NCI-H1092 (cell line): ENCODE data around the gene ECI1.

Experiments used
- DNase-seq: peaks from one replicate; lab custom pipeline; 2025; lab: John Stamatoyannopoulos, UW

The ECI1 gene, protein sequence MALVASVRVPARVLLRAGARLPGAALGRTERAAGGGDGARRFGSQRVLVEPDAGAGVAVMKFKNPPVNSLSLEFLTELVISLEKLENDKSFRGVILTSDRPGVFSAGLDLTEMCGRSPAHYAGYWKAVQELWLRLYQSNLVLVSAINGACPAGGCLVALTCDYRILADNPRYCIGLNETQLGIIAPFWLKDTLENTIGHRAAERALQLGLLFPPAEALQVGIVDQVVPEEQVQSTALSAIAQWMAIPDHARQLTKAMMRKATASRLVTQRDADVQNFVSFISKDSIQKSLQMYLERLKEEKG

DNA sequence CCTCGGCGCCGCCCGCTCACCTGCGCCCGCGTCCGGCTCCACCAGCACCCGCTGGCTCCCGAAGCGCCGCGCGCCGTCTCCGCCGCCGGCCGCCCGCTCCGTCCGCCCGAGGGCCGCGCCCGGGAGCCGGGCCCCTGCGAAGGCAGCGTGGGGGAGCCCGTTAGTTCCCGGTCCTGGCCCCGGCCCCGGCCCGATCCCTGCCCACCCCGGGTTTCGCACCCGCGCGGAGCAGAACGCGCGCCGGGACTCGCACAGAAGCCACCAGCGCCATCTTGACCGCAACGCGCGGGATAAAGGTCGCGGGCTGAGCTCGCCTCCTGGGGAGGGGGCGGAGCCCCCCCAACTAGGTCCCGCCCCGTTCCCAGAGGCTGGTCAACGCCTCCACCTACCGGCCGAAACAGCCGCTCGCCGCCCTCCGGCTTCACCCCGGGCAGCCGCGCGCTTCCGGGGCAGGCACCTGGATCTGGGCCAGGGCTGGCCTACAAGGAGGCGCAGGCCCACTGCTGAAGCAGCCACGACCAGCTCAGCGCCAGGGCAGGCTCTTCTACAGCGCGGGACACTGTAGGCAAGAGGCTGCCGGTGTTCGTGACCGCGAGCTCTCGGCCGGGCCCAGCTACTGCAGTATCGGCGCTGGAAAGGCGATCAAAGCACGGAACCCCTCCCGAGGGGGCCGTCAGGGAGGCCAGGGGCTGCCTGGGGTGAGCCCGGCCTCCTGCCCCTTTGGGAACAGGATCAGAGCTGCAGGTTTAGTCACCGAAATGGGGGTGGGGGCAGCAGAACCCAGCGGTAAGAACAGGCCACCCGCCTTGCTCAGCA, at the start of gene ECI1:
ECI1 (minus strand) TSS at position 292 of the 816 bp plus-strand sequence; CDS start at position 271, 21 bp downstream.
- DNase-seq, result peak; percentile 92

DNA sequence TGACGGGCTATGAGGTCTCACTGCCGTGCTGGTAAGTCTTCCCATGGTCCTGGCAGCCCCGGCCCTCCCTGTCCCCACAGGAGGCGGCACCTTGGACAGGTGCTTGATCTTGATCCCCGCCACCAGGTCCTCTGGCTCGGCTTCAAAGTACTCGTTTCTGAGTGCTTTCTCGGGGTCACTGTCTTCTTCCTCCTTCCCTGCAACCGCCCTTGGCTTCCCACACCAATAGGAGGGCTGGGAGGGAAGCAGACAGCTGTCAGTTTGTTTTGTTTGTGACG, 48.5 kb upstream of the ECI1 start:
- no peak for DNase-seq

DNA sequence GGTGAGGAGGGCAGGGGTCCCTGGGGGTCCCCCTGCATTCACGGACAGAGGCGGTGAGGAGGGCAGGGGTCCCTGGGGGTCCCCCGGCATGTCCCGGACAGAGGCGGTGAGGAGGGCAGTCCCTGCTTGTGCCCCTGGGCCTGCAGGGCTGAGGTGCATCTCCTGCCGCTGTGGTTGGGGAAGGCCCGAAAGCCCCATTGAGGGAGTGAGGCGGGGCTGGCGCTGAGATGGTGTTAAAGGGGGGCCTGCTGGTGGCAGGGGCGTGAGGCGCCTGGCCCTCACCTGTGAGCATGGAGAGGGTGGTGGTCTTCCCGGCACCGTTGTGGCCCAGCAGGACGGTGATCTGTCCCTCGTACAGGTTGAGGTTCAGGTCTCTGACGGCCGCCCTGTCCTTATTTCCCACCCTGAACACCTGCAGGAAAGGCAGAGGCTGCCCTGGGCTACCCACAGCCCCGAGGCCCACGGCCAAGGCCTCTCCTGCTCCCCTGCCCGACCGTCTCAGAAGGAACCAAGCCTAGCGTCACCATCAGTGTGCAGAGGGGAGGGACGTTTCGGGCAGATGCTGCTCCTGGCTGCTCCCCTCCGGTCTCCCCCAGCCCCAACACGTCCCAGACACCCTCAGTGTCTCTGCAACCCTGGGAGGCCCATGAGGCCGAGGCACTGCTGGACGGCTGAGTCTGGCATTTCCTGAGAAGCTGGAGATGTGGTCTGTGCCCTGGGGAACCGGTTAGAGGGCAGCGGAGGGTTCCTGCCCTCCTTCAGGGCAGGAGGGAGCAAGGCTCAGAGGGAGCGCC, 47.9 kb upstream of the ECI1 start:
- DNase-seq, result no peak

DNA sequence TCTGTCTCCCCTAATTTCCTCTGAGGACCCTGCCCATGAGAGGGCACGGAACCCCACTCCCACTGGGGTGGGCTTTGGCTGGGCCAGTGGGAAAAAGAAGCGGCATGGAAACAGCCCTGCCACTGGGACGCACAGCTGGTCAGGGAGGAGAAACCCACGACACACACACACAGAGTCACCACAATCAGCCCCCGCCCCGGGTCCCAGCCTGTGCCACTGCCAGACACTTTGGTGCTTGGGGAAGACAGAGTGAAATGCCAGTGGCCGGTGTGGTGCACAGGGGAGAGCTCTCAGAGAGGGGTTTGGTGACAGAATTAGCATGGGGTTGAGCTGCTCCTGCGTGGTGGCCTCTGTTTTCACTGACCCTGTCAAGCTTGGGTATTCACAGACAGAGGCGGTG, 47.2 kb upstream of the ECI1 start:
- DNase-seq, result no peak

DNA sequence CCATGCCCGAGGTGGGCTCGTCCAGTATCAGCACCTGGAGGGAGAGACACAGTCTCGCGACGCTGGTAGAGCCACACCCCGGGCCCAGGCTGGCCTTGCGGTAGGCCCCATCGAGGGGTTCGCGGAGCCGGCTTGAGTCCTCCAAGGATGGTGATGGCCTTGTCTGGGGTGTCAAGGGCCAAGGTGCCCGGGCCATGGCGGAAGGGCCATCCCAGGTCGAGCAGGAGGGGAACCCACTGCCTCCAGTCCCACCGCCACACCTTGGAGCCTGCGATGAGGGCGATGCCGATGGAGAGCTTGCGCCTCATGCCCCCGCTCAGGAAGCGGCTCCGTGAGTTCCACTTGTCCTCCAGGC, 46.1 kb upstream of the ECI1 start:
- DNase-seq, result no peak

DNA sequence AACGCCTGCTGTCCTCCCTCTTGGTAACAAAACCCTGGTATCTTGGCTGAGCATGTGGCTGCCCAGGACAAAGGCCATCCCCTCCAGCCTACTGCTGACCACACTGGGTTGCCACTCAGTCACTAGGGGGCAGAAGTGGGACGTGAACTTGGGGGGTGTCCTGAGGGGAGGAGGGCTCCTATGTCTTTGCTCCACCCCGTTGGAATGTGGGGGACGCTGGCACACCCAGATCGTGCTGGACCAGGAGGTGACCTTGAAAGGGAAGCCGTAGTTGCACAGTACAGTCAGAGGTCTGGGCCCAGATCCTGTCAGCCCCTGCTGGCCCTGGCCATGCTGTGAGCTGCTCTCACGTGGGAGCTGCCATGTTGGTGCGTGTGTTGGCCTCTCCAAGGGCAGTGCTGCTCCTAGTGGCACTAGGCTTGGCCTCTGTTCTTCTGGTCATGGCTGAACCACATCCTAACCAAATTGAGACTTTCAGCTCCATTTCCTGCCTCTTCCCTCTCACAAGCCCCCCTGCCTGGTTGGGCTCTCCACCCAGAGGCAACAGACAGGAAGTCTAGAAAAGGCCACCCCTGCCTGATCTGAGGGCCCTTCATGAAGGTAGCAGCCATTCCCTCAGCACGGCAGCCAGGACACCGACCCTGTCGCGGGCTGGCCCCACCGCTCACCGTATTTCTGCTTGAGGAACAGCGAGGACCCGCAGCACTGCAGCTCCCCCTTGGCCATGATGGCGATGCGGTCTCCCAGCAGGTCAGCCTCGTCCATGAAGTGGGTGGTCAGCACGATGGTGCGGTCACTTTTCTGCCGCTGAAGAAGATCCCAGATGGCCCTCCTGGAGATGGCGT, 45.5 kb upstream of the ECI1 start:
- peak; percentile 12 for DNase-seq

DNA sequence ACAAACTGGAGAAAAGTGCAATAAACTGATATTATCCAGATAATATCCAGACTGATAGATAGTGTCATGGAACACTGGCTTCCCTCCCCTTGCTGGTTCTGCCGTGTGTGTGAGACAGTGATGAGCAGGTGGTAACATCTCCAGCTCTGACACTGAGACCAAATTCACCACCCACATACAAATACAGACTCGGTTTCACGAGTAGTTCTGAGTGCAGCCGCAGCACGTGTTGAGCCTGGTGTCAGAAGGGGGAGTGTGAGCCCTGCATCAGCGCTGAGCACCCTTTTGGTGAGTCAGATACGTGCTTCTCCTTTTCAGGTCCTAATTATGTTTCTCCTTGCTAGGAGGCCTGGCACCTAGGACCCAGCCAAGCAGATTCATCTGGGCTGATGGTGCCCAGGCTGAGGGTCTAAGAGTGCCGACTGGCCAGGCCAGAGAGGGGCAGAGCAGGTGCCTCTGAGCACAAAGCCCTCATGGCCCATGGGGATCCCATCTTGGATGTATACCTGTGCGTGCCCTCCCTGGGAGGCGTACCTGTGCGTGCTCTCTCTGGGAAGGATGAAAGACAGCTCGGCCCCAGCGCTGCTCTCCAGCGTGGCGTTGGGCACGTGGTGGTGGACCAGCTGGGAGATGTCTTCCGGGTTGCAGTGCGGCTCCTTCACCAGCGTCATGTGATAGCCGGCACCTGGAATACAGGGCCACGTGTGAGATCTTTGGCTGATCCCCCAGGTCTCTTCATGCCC, 43.8 kb upstream of the ECI1 start:
- DNase-seq, result no peak

DNA sequence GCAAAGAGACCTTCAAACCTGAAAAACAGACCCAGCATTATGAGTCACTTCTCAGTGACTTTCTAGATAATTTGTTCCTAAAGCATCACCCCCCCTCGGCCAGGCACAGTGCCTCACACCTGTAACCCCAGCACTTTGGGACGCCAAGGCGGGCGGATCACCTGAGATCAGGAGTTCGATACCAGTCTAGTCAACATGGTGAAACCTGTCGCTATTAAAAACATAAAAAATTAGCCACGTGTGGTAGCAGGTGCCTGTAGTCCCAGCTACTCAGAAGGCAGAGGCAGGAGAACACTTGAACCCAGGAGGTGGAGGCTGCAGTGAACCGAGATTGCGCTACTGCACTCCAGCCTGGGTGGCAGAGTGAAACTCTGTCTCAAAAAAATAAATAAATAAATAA, 40.8 kb upstream of the ECI1 start:
- DNase-seq, result no peak

DNA sequence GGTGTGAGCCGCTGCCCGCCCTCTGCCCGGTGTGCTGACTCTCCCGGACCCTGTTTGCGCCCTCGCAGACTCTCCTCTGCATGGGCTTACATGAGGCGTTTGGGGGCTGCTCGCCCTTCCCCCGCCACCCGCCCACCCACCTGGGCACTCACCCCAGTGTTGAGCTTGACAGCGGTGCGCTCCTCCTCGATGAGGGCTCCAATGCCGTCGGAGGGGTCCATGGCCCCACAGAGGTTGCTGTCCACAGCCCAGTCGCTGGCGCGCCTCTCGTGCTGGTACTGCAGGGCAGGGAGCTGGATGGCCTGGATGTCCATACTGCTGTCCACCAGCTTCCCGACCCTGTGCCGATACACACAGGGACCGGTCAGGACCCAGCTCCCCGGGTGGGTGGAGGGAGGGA, 37.9 kb upstream of the ECI1 start:
- no peak for DNase-seq

DNA sequence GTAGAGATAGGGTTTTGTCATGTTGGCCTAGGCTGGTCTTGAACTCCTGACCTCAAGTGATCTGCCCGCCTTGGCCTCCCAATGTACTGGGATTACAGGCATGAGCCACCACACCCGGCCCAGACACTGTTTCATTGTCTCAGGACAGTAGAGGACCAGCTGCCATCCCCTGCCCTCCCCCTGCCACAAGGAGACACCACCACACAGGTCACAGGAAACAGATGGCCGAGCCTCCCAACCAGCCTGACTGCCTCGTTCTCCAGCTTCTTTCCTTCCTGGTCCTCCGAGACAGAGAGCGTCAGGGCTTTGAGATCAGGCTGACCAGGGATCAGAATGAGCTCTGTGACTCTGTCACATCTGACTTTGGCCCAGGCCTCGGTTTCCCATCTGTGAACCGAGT, 37.3 kb upstream of the ECI1 start:
- no peak for DNase-seq

DNA sequence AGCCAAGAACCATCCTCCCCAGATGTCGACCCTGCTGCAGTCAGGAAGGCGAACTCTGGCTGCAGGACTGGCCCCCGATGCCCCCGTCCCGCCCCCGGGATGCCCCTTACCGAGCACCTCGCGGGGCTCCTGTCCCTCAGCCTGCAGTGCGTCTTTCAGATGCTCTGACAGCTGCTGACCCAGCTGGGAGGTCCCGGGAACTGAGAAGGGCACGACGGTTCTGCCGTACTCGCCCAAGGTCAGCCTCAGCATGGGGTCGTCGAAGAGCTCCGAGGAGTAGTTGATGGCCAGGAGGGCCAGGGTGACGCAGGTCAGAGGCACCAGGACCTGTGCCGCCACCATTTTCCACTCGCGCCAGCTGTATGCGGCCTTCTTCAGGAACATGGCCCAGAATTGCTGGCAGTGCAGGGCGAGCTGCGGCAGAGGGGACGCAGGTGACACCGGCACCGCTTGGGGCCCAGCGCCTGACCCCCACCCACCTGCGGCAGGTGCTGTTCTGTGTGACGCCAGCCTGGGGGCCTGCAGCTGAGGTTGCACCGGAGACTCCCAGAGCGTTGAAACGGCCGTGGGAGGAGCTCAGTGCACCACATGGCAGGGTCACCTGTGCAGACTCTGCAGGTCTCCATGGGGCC, 36.6 kb upstream of the ECI1 start:
- DNase-seq, result no peak

DNA sequence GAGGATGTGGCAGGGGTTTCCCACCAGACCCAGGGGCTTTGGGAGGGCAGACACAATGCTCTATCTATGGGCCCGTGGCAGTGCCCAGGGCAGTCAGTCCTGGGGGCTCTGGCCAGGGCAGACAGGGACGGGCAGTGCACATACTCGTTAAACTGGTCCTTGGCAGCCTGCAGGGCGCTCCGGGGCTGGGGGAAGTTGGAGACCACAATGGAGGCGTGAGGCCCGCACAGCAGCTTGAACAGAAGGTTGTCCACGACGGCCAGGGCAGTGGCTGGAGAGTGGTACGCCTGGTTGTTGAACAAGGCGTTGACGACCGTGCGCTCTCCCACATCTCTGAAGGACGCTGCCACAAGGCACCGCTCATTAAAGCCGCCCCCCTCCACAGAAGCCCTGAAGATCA, 35.2 kb upstream of the ECI1 start:
- DNase-seq, result no peak

DNA sequence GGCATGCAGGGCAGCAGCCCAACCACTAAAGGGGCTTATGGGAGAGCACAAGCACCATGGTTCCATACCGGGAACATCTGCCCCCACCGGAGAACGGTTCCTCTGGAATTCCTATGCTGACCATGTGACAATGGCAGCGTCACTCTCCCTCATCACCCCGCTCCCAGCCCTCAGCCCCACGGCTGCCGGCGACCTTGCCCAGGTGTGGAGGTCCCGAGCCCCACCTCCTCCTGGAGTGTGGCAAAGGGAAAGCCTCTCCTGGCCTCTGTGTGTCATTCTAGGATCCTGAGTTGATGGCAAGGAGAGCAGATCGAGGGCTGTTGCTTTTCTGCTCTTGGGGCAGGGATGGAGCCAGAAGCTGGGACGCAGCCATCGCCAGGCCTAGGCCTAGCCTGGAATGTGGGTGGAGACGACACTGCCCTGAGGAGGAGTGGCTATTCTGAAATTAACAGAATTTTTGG, 34.4 kb upstream of the ECI1 start:
- no peak for DNase-seq

DNA sequence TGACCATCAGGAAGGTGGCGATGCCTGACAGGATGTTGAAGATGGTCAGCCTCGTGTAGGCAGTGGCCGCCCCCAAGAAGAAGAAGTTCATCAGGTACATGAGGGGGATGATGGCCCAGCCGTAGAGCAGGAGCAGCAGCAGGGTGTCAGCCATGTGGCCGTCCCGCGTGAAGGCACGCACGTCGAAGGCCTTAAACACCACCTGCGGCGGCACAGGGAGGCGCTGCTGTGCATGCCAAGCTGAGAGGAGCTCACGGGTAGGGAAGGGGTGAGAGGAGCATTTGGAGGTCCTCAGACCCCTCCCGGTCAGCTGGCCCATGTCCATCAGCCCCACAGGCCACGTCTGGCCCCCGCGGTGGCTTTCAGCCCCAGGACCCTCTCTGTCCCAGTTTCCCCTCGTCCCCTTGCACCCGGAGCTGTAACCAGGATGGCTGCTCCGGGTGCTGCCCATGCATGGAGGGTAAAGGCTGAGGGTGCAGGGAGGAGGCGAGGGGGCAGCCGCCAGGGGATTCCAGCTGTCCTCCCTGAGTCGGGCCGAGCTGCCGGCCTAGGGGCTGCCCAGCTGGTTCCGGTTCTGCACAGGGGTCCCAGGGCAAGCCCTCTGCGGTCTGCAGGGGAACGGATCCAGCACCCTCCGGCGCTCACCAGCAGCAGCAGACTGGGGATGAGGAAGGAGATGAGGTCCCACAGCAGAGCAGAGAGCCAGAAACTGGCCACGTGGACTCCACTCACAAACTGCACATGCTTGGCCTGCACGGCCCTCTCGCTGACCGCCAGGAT, 33.6 kb upstream of the ECI1 start:
- DNase-seq, result no peak

DNA sequence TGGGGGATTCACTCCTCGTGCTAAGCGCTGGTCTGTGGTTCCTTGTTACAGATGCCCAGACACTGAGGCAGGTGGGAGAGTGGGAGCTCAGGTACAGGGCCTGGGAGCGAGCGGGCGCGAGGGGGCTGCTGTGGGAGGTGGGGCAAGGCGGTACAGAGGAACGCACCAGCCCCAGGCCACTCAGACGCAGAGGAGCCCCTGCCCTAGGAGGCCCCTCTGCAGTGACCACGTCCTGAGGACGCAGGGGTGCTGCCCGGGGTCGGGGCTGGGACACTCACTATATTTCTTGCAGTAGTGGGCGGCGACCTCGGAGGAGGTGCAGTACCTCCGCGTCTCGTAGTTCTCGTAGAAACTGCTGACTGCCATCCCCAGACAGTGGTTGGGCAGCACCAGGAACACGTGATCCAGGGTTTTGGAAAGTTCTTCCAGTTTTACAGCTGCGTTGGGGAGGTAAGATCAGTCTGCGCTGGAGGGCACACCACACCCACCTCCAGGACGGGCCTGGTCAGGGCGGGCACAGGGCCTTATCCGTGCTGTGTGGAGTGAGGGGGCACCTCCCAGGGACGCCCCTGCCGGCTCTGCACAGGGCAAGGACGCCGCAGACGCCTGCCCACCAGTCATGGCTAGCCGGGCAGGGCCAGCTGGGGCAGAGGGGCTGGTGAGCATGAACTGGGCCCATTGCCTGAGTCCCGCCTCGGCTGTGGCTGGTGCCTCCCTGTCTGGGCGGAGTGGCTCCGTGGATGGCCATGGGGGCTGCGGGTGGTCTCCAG, 32.8 kb upstream of the ECI1 start:
- DNase-seq, result no peak

DNA sequence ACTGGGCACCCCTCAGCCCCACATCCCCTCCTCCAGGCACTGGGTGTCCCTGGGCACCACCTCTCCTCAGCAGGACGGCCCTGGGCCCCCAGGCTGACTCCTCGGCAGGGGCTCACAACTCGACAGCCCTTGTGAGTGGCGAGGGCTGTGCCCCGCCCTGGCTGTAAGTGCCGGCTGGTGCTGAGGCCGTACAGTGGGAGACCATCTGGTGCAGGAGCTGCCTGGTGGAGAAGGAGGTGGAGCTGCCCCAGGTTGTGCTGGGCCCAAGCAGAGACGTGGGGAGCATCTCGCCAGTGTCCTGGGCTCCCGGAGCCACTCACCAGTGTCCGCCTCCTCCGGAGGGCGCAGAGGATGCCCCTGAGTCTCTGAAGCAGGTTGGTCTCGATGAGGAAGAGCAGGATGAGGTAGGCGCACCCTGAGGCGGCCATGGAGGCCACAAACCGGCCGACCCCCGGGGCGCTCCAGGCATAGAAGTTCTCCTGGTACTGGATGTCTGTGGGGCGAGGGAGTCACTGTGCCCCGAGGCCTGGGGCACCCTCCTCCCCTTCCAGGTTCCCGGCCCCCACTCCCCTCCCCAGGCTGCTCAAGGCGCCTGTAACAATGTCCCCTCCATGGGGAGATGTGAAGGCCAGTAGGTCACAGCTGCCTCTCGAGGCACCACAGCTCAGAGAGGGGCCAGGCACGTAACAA, 31.6 kb upstream of the ECI1 start:
- no peak for DNase-seq

DNA sequence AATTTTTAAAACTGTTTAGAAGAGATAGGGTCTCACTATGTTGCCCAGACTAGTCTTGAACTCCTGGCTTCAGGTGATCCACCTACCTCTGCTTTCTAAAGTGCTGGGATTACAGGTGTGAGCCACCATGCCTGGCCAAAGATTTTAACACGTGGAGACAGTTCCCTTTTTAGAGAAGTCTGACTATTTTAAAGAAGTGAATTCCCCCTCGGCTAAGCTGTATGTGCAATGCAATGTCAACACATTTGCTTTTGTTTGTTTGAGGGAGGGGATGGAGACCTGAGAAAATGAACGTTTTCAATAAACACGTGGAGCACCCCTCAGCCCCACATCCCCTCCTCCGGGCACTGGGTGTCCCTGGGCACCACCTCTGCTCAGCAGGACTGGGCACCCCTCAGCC, 30.9 kb upstream of the ECI1 start:
- no peak for DNase-seq

DNA sequence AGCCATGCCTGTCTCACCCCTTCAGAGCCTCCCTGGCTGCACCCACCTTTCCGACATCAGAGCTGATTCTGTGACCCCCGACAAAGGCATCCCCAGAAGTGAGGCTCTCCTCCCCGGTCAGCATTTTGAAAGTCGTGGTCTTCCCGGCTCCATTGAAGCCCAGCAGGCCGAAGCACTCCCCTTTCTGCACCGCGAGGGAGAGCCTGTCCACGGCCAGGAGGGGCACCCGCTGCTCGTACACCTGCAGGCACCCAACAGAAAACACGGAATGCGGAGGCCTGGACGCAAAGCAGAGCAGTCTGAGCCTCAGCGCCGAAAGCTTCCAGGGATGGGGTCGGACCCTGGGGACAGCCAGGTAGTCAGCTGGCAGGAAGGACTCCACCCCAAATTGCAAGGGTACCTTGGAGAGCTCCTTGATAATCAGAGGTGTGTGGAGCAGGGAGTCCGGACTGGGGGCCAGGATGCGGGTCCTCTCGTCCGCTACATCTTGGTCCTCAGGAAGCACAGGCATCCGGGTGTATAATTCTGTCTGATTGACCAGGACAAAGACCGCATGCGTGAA, 29.7 kb upstream of the ECI1 start:
- no peak for DNase-seq
